ENCODE data around the gene NUMBL.

DNA sequence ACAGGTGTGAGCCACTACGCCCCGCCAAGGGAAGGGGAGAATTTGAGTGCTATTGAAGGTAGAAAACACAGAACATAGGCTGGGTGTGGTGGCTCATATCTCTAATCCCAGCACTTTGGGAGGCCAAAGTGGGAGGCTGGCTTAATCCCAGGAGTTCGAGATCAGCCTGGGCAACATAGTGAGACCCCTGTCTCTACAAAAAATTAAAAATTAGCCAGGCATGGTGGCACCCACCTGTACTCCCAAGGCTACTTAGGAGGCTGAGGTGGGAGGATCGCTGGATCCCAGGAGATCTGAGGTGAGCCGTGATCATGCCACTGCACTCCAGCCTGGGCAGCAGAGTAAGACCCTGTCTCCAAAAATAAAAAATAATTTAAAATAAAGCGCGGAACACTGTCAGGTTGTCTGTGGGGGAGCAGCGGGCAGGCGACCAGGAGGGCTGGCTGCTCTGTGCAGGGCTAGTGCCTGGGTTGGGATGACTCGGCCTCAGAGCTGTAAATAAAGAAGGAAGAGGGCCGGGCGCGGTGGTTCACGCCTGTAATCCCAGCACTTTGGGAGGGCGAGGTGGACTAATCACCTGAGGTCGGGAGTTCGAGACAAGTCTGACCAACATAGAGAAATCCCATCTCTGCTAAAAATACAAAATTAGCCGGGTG lies 48.3 kb downstream of the NUMBL start:
- TF ChIP-seq CTCF (IDR thresholded peaks at IDR 0.05) (no peak), POLR2A (IDR thresholded peaks at IDR 0.05) (no peak)

Measured in right lobe of liver (tissue), 4 donors.